ENCODE measurements around the gene LONRF3.

Gene LONRF3

DNA sequence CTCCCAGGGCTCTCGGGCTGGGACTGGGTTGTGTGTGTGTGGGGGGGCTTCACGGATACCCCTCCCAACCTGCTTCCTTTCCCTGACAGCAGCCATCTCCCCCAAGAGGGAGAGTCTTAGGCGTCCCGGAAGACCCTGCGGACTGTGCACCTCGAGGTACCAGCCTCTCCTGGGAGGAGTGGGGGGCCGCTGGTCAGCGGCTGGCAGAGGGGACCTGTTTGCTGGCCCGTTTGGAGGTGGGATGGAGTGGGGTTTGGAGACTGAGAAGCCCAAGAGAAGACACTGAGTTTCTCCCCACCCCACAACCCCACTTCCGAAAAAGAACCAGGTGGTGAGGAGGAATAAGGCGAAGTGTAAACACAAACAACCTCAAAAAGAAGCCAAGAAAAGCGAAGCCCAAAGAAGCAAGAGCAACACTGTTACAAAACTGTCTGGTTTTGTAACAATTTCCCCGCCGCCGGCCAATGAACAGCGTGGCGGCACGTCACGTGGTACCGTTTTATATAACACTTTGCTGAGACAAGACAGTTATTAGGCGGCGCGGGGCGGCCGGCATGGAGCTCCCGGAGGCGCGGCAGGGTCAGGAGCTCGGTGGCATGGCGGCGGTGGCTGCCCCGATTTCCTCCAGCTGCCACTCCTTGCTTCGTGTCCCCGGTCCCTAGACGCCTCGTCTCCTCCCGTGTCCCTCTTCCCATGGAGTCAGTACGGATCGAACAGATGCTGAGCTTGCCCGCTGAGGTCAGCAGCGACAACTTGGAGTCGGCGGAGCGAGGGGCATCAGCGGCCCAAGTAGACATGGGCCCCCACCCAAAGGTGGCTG lies at the start of gene LONRF3:
TSS of gene LONRF3 (plus strand) at position 531 of the 820 bp plus-strand sequence. CDS start at position 694, 163 bp downstream.
- no peak for DNase-seq

GRCh38 chrX:118928151-118928550 lies 46.3 kb upstream of the LONRF3 start:
- DNase-seq: no peak

GRCh38 chrX:118935352-118935751 lies 39.1 kb upstream of the LONRF3 start:
- no peak for DNase-seq

DNA sequence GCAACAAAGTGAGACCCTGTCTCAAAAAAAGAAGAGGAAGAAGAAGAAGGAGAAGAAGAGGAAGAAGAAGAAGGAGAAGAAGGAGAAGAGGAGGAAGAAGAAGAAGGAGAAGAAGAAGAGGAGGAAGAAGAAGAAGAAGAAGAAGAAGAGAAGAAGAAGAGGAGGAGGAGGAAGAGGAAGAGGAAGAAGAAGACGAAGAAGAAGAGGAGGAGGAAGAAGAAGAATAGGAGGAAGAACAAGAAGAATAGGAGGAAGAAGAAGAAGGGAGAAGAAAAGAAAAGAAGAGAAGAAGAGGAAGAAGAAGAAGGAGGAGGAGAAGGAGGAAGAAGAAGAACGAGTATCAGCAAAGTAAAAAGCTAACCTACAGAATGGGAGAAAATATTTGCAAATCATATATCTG lies 33.3 kb upstream of the LONRF3 start:
- no peak for DNase-seq

DNA sequence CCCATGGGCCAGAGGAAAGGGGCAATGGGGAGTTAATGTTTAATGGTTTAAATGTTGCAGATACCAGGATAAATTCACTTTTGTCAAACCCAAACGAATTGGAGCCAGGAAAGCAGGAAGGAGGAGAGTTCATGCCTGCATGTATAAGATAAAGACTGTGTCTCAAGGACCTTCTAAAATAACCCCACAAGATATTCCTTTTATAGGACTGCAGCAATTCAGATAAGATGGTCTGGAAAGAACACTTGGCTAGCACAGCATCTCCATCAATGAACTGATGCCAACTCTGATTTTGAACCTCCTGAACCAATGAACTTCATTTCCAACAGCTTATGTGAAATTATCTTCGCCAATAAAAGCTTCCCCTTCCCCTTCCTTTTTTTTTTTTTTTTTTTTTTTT lies 31.3 kb upstream of the LONRF3 start:
- no peak for DNase-seq

- no peak for DNase-seq
These were observed 28.5 kb upstream of the LONRF3 start for GRCh38 chrX:118945921-118946320.

- DNase-seq: no peak
These were observed 26.1 kb upstream of the LONRF3 start for GRCh38 chrX:118948270-118948669.

DNA sequence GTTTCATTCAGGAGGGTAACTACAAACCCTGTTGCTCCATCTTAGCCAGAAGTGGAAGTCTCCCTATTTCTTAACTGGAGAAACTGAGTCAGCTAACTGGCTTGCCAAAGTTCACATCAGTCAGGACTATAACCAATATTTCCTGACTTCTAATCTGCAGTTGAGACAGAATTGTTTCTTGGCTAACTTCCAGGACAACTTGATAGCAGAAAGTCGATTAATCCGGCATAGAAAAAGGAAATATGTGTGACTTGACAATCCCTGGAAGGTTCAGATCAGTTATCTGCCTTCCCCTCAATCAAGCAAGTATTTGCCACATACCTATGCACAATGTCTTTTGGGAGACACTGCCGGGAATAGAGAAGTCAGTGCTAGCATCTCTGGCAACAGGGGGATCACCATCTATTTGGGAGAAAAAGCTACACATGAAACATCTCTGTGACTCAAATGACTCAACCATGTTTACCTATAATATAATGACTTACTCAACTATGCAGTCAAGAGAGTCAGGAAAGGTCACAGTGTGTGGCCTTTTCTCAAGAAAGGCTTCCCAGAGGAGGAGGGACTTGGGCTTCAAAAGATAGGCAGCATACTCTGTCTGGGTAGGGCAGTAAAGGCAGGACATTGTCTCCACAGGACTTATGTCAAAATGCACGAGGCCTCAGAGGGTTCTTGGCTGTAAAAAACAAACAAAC lies 12.4 kb upstream of the LONRF3 start:
- no peak for DNase-seq

DNA sequence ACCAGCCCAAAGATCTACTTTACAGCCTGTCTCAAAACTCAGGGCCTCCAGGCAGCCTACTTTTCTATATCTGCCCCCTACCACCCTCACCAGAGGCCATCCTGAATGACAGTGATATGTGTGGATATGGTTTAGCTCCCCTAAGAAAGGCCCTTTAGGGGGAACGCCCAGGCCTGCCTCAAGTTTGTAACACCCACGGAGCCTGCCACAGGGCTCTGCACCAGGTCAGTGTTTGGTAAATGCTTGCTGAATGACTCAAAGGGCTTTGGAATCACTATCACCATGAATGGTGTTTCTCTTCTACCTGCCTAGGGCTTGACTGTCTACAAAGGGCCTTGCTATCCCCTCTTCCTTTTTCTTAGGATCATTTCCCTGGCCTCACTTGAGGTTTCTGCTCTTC lies 11.3 kb upstream of the LONRF3 start:
- DNase-seq: no peak

DNA sequence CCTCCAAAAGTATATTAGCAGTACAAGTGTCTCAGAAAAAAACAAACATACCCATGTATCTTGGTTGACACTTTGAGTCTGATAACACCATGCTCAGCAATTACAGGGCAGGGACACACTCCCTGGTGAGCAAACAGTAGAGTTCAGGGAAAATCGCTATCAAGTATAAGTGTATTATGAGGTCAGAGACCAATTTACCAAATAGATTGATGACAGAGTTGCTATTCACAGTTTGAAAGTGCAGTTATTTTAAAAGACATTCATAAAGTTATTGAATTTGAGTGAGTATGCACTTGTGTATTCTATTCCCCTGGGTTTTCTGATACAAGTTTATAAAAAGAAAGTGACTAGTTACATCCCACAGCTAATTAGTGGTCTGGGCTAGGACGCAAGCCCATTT lies 10.2 kb upstream of the LONRF3 start:
- DNase-seq: no peak

- DNase-seq: no peak
These were observed 9.0 kb upstream of the LONRF3 start for GRCh38 chrX:118965395-118965794.

GRCh38 chrX:118968031-118968430 lies 6.4 kb upstream of the LONRF3 start:
- no peak for DNase-seq

- DNase-seq: no peak
These were observed 2.9 kb upstream of the LONRF3 start for GRCh38 chrX:118971552-118971951.

DNA sequence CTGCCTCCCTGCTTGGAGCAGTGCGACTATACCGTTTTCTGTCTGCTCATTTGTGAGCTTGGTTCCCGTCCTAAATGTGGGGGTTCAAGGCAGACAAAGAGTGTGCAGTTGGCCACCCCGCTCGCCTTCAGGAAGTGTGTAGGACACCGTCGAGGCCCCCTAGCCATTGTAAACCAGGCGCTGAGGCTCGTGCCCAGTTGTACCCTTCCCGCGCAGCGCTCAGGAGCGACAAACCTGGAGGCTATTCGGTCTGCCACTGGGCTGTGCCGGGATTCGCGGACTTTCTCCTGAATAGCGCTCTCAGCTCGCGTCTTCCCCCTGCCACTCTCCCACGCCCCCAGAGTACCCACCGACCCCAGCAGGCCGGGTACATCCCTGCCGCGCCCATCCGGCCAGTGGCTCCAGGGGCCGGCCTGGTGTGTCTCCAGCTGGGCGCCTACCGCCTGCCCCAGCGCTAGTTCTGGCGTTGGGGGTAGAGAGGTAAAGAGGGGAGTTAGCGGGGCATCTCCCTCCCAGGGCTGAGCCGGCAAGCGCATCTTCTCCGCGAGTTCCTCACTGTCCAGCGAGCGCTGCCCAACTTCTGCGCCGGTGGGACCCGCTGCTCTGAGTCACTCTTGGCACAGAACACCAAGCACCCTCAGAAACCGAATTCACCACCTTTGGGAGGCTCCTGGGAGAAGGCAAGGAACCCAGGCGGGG lies 880 bp upstream of the LONRF3 start:
- DNase-seq: no peak

DNA sequence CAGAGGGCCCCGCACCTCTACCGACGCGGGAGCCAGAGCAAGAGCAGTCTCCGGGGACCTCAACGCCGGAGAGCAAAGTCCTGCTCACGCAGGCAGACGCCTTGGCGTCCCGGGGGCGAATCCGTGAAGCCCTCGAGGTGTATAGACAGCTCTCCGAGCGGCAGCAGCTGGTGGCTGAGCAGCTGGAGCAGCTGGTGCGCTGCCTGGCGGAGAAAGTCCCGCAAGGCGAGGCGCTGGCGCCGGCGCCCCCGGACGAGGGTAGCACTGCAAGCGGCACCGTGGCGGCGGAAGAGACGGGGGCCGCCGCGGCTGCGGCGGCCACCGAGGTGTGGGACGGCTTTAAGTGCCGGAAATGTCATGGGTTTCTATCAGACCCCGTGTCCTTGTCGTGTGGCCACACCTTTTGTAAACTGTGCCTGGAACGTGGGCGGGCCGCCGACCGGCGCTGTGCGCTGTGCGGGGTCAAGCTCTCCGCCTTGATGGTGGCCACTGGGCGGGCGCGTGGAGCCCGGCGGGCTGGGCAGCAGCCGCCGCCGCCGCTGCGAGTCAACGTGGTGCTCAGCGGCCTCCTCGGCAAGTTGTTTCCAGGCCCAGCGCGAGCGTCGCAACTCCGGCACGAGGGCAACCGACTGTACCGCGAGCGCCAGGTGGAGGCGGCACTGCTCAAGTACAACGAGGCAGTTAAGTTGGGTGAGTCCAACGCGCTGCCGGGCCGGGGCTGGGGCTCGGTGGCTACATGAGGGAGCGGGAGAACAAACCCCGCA lies 672 bp downstream of the LONRF3 start:
- no peak for DNase-seq

GRCh38 chrX:118975831-118976598 lies 1.6 kb downstream of the LONRF3 start:
- no peak for DNase-seq

GRCh38 chrX:118976599-118977340 lies 2.4 kb downstream of the LONRF3 start:
- DNase-seq: no peak

GRCh38 chrX:118977424-118977823 lies 3.0 kb downstream of the LONRF3 start:
- no peak for DNase-seq

- DNase-seq: no peak
These were observed 4.0 kb downstream of the LONRF3 start for GRCh38 chrX:118978451-118978850.

DNA sequence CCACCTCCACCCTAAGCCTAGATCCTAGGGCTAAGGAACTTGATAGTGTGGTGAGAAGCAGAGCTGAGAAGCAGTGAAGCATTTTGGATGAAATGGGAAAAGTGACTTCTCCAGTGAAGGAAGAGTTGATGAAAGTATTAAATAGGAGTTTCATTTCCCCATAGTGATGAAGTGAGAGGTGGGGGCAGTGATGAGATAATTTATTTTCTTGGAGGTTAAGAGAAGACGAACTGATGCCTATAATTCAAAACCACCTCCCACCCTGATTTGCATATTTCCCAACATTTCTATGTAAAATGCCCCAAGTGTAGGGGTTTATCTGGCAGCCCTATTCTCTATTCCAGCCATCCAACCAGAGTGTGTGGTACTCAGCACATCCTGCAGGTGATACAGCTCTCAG lies 6.3 kb downstream of the LONRF3 start:
- no peak for DNase-seq

DNA sequence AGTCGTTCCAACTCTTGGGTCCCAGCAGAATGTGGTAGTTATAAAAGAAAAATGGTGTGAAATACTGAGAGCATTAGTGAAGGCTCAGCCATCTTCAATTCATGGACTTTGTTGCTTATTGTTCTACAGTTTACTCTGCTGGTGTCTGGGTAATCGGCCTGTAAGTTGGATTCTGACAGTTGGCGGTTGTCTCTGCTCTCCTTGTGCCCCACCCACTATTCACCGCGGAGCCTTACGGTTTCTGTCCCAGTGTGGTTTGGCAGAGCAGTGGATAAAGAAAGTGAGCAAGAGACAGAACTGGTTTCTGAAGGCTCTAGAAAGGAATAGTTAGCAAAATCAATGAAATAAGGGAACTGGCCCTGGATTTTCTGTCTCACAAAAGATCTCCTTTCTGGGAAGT lies 9.1 kb downstream of the LONRF3 start:
- DNase-seq: no peak
